ENCODE measurements around the gene KRT79. TPM values are rescaled to one million over a fixed set of nuclear protein-coding genes. Genes with fewer than 3 reads are reported as not detected.

KRT79 gene
- total and polyA plus RNA-seq, 4 donors, result not detected

DNA sequence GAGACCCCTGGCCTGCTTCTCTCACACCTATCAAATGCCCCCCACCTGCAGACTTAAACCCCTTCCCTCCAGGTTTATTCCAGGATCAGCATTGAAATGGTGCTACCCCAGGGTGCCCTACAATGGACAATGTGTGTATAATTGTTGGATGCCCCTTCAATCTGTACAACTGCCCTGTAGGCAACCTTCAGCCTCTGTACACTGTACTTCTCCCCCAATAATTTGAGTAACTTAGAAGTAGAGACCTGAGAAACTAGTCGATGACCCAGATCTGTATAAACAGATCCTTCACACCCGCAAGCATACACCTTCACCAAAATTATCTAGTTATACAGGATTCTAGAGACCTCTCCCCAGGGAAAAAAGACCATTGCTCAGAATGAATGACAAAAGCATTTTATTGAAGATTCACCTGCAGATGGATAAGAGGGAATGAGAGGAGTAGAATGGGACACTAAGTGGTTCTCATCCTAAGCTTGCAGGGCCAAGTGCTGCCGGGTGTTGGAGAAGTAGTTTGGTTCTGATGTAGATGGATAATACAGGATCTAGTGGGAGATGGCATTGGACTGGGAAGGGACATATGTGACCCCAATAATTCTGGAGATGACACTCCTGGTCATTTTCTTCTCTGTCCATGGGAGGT lies 27.8 kb downstream of the KRT79 start:
- peaks cover 0 to 6% (median under 1%) of the 10 kb centered on the region in 4 donors for H3K27me3 ChIP-seq (ENCODE audit: control insufficient read depth in 4 of 4, insufficient read depth in 4 of 4, low read length in 3 of 4)
- H3K4me1 ChIP-seq (ENCODE audit: control insufficient read depth in 4 of 4, insufficient read depth in 4 of 4, low read length in 3 of 4), result no peaks in the 10 kb centered on the region
- TF ChIP-seq EGR1 (IDR thresholded peaks at IDR 0.05; ENCODE audit: low read depth in 2 of 2), result no peak
- H3K9me3 ChIP-seq (ENCODE audit: control insufficient read depth in 4 of 4, low read length in 3 of 4), result no peaks in the 10 kb centered on the region
- 97% methylated on average over 3 of the region's 3 CpGs for WGBS
- no peak overlapping the region for H3K4me3 ChIP-seq (ENCODE audit: low read depth in 1 of 3, low read length in 3 of 3)
- no peaks in the 10 kb centered on the region for H3K36me3 ChIP-seq (ENCODE audit: control insufficient read depth in 4 of 4, insufficient read depth in 3 of 4, low read depth in 1 of 4, low read length in 3 of 4)
- no peak for DNase-seq (ENCODE audit: low spot score)
- no peak overlapping the region for H3K9ac ChIP-seq (ENCODE audit: low read depth in 1 of 2, low read length in 2 of 2)
- no peak overlapping the region for H3K27ac ChIP-seq (ENCODE audit: low read depth in 1 of 2, low read length in 2 of 2)

DNA sequence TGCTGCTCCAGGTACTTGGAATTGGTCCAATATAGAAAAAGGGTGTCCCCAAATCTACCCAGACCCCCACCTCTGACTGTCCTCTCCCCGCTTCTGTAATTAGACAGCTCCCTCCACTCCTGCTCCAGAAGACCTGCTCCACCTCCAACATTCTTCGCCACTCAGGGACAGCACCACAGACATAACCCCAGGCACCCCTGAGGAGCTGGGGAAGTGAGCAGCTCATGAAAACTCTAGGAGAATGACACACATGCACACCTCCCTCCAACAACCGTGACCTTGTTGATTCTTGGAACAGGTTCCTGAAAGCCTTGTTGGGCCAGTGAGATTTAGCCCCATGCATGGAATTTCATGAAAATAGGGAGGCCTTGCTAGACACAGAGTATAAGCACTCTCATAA lies 28.4 kb downstream of the KRT79 start:
- Histone ChIP-seq H3K4me1 (ENCODE audit: control insufficient read depth in 4 of 4, insufficient read depth in 4 of 4, low read length in 3 of 4) (no peaks in the 10 kb centered on the region), H3K4me3 (ENCODE audit: low read depth in 1 of 3, low read length in 3 of 3) (no peak overlapping the region), H3K36me3 (ENCODE audit: control insufficient read depth in 4 of 4, insufficient read depth in 3 of 4, low read depth in 1 of 4, low read length in 3 of 4) (no peaks in the 10 kb centered on the region), H3K27ac (ENCODE audit: low read depth in 1 of 2, low read length in 2 of 2) (no peak overlapping the region), H3K9me3 (ENCODE audit: control insufficient read depth in 4 of 4, low read length in 3 of 4) (no peaks in the 10 kb centered on the region), H3K27me3 (ENCODE audit: control insufficient read depth in 4 of 4, insufficient read depth in 4 of 4, low read length in 3 of 4) (peaks cover 0 to 6% (median under 1%) of the 10 kb centered on the region in 4 donors), H3K9ac (ENCODE audit: low read depth in 1 of 2, low read length in 2 of 2) (no peak overlapping the region)
- no peak for DNase-seq (ENCODE audit: low spot score)
- TF ChIP-seq RAD21 (IDR thresholded peaks at IDR 0.05), result no peak
- TF ChIP-seq, protein P1, sequence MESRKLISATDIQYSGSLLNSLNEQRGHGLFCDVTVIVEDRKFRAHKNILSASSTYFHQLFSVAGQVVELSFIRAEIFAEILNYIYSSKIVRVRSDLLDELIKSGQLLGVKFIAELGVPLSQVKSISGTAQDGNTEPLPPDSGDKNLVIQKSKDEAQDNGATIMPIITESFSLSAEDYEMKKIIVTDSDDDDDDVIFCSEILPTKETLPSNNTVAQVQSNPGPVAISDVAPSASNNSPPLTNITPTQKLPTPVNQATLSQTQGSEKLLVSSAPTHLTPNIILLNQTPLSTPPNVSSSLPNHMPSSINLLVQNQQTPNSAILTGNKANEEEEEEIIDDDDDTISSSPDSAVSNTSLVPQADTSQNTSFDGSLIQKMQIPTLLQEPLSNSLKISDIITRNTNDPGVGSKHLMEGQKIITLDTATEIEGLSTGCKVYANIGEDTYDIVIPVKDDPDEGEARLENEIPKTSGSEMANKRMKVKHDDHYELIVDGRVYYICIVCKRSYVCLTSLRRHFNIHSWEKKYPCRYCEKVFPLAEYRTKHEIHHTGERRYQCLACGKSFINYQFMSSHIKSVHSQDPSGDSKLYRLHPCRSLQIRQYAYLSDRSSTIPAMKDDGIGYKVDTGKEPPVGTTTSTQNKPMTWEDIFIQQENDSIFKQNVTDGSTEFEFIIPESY (IDR thresholded peaks at IDR 0.05), result no peak
- no peak for TF ChIP-seq EGR1 (IDR thresholded peaks at IDR 0.05; ENCODE audit: low read depth in 2 of 2)
- TF ChIP-seq SP1 (IDR thresholded peaks at IDR 0.05), result no peak
- TF ChIP-seq NR2F2 (IDR thresholded peaks at IDR 0.05), result no peak
- TF ChIP-seq, protein P2, sequence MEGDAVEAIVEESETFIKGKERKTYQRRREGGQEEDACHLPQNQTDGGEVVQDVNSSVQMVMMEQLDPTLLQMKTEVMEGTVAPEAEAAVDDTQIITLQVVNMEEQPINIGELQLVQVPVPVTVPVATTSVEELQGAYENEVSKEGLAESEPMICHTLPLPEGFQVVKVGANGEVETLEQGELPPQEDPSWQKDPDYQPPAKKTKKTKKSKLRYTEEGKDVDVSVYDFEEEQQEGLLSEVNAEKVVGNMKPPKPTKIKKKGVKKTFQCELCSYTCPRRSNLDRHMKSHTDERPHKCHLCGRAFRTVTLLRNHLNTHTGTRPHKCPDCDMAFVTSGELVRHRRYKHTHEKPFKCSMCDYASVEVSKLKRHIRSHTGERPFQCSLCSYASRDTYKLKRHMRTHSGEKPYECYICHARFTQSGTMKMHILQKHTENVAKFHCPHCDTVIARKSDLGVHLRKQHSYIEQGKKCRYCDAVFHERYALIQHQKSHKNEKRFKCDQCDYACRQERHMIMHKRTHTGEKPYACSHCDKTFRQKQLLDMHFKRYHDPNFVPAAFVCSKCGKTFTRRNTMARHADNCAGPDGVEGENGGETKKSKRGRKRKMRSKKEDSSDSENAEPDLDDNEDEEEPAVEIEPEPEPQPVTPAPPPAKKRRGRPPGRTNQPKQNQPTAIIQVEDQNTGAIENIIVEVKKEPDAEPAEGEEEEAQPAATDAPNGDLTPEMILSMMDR (IDR thresholded peaks at IDR 0.05; ENCODE audit: low read depth, low read length, missing input control), result no peak
- no peak for TF ChIP-seq FOXA2 (IDR thresholded peaks at IDR 0.05)
- TF ChIP-seq FOXA1 (IDR thresholded peaks at IDR 0.05), result no peak
- TF ChIP-seq TAF1 (conservative IDR thresholded peaks at IDR 0.05), result no peak
- TF ChIP-seq ATF3 (IDR thresholded peaks at IDR 0.05), result no peak
- no peak for TF ChIP-seq HNF4G (IDR thresholded peaks at IDR 0.05)
- TF ChIP-seq, protein P3, sequence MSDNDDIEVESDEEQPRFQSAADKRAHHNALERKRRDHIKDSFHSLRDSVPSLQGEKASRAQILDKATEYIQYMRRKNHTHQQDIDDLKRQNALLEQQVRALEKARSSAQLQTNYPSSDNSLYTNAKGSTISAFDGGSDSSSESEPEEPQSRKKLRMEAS (IDR thresholded peaks at IDR 0.05), result no peak
- TF ChIP-seq HNF4A (conservative IDR thresholded peaks at IDR 0.05), result no peak
- TF ChIP-seq GABPA (IDR thresholded peaks at IDR 0.05 in 1 of 2, conservative IDR thresholded peaks at IDR 0.05 in 1 of 2), result no peak
- TF ChIP-seq RXRA (IDR thresholded peaks at IDR 0.05), result no peak
- 88% methylated on average over 3 of the region's 3 CpGs for WGBS
